Vagina (tissue), 2 donors: ENCODE measurements around the gene OR6C65. TPM values are rescaled to one million over a fixed set of nuclear protein-coding genes. Genes with fewer than 3 reads are reported as not detected.
"Not testable (repeated sequence)": the region's sequence is repeated elsewhere in the genome, so short reads cannot be mapped to it uniquely, and the experiment has no call there.

Experiments used
- DNase-seq, 2 donors: peaks; one replicate each; pipeline ENCODE4 v3.0.0-alpha.2; 2017; ENCODE audit errors: extremely low spot score in 2 of 2
- H3K27ac ChIP-seq: fragments of 200-600 bp; sonication (generic); one replicate; pipeline ENCODE4 v1.5.1; 2019
- H3K27me3 ChIP-seq: fragments of 200-600 bp; sonication (generic); one replicate; pipeline ENCODE4 v1.5.1; 2019
- H3K36me3 ChIP-seq, 2 donors: fragments of 200-600 bp; sonication (generic); one replicate each; pipeline ENCODE4 v1.5.1; 2017 to 2019
- H3K4me1 ChIP-seq: fragments of 200-600 bp; sonication (generic); one replicate; pipeline ENCODE4 v1.5.1; 2019
- H3K4me3 ChIP-seq, 2 donors: fragments of 200-600 bp; sonication (generic); 1 replicate in 1 of 2; 2 replicates in 1 of 2; pipeline ENCODE4 v1.5.1; 2016 to 2019
- H3K9me3 ChIP-seq: fragments of 200-600 bp; sonication (generic); one replicate; pipeline ENCODE4 v1.5.1; 2019
- CTCF ChIP-seq, 3 experiments: fragments of 450-650 bp in 2 of 3; fragments of 200-600 bp in 1 of 3; sonication (generic) in 1 of 3; IDR thresholded peaks; one replicate each; pipeline ENCODE4 v1.5.1; 2017 to 2019; ENCODE audit warnings: antibody characterized with exemption in 3 of 3, mild to moderate bottlenecking in 2 of 3, moderate library complexity in 2 of 3
- POLR2A ChIP-seq, 2 donors: fragments of 450-650 bp; IDR thresholded peaks; one replicate each; pipeline ENCODE4 v1.6.1; 2017; ENCODE audit warnings: antibody characterized with exemption in 2 of 2, mild to moderate bottlenecking in 2 of 2, moderate library complexity in 2 of 2
- POLR2AphosphoS5 ChIP-seq, 2 donors: sonication (generic); formaldehyde crosslinking; IDR thresholded peaks; one replicate each; pipeline ENCODE4 v1.9.0; 2017; ENCODE audit warnings: antibody characterized with exemption in 2 of 2, mild to moderate bottlenecking in 2 of 2, low read depth in 1 of 2; ENCODE audit not compliant: insufficient read depth in 1 of 2
- intact Hi-C: fragments of 100-400 bp; cut with DNase I; formaldehyde crosslinking; loops from one replicate; pipeline ENCODE4 v1.15.1; 2023
- total RNA-seq: library from RNA; depleted of rRNA; stranded (reverse); fragments of >200 nt; gene quantifications from one replicate; pipeline ENCODE4 v1.2.3, GENCODE V29; 2016

Gene OR6C65
- not detected for total RNA-seq

GRCh38 chr12:55400229-55400628, at the start of gene OR6C65:
OR6C65 (plus strand) TSS chr12:55400529; CDS start chr12:55400529, 0 bp downstream.
- no peaks in the 10 kb centered on the region for H3K4me1 ChIP-seq
- intact Hi-C loops: no loop called here
- no peaks in the 10 kb centered on the region for H3K27me3 ChIP-seq
- H3K4me3 ChIP-seq: no peak within 1 kb of the TSS
- no peak within 1 kb of the TSS for H3K27ac ChIP-seq
- H3K36me3 ChIP-seq: no peaks in the 10 kb centered on the region
- TF ChIP-seq CTCF (IDR thresholded peaks at IDR 0.05): no peak
- no peak for TF ChIP-seq POLR2AphosphoS5 (IDR thresholded peaks at IDR 0.05; ENCODE audit: insufficient read depth in 1 of 2, low read depth in 1 of 2)
- TF ChIP-seq POLR2A (IDR thresholded peaks at IDR 0.05): no peak
- no peak for DNase-seq
- no peaks in the 10 kb centered on the region for H3K9me3 ChIP-seq

- H3K36me3 ChIP-seq, H3K4me1 ChIP-seq, H3K27me3 ChIP-seq, H3K9me3 ChIP-seq, DNase-seq, H3K4me3 ChIP-seq, H3K27ac ChIP-seq, intact Hi-C loops: not testable (repeated sequence)
Measured at GRCh38 chr12:55355338-55355737, 45.0 kb upstream of the OR6C65 start.

- TF ChIP-seq CTCF (IDR thresholded peaks at IDR 0.05) (no peak), POLR2AphosphoS5 (IDR thresholded peaks at IDR 0.05; ENCODE audit: insufficient read depth in 1 of 2, low read depth in 1 of 2) (no peak), POLR2A (IDR thresholded peaks at IDR 0.05) (no peak)
- Histone ChIP-seq H3K4me3 (no peak within 1 kb of the TSS), H3K9me3 (no peaks in the 10 kb centered on the region), H3K4me1 (no peaks in the 10 kb centered on the region), H3K36me3 (no peaks in the 10 kb centered on the region), H3K27me3 (no peaks in the 10 kb centered on the region), H3K27ac (no peak within 1 kb of the TSS)
- DNase-seq: no peak
- intact Hi-C loops: no loop called here
Measured at GRCh38 chr12:55362675-55363074, 37.7 kb upstream of the OR6C65 start, which contains the start of gene OR6C75. OR6C75 (plus strand) TSS chr12:55362975; CDS start chr12:55365111, 2,136 bp downstream.

- Histone ChIP-seq H3K27ac (no peak overlapping the region), H3K9me3 (no peaks in the 10 kb centered on the region), H3K36me3 (no peaks in the 10 kb centered on the region), H3K4me3 (no peak overlapping the region), H3K27me3 (no peaks in the 10 kb centered on the region), H3K4me1 (no peaks in the 10 kb centered on the region)
- intact Hi-C loops: no loop called here
- TF ChIP-seq CTCF (IDR thresholded peaks at IDR 0.05) (no peak), POLR2A (IDR thresholded peaks at IDR 0.05) (no peak), POLR2AphosphoS5 (IDR thresholded peaks at IDR 0.05; ENCODE audit: insufficient read depth in 1 of 2, low read depth in 1 of 2) (no peak)
- no peak for DNase-seq
Measured at GRCh38 chr12:55365086-55365485, 35.2 kb upstream of the OR6C65 start.

GRCh38 chr12:55372521-55372920, 27.8 kb upstream of the OR6C65 start:
- H3K27me3 ChIP-seq: no peaks in the 10 kb centered on the region
- H3K36me3 ChIP-seq: no peaks in the 10 kb centered on the region
- DNase-seq: no peak
- H3K4me3 ChIP-seq: no peak overlapping the region
- H3K27ac ChIP-seq: no peak overlapping the region
- no peaks in the 10 kb centered on the region for H3K4me1 ChIP-seq
- intact Hi-C loops: no loop called here
- no peaks in the 10 kb centered on the region for H3K9me3 ChIP-seq
- TF ChIP-seq POLR2A (IDR thresholded peaks at IDR 0.05): no peak
- no peak for TF ChIP-seq POLR2AphosphoS5 (IDR thresholded peaks at IDR 0.05; ENCODE audit: insufficient read depth in 1 of 2, low read depth in 1 of 2)
- TF ChIP-seq CTCF (IDR thresholded peaks at IDR 0.05): no peak

- Histone ChIP-seq H3K36me3 (no peaks in the 10 kb centered on the region), H3K4me1 (no peaks in the 10 kb centered on the region), H3K27ac (no peak overlapping the region), H3K27me3 (no peaks in the 10 kb centered on the region), H3K9me3 (no peaks in the 10 kb centered on the region), H3K4me3 (no peak overlapping the region)
- DNase-seq: no peak
- intact Hi-C loops: no loop called here
- no peak for TF ChIP-seq POLR2AphosphoS5 (IDR thresholded peaks at IDR 0.05; ENCODE audit: insufficient read depth in 1 of 2, low read depth in 1 of 2)
- no peak for TF ChIP-seq POLR2A (IDR thresholded peaks at IDR 0.05)
- TF ChIP-seq CTCF (IDR thresholded peaks at IDR 0.05): no peak
Measured at GRCh38 chr12:55385891-55386290, 14.4 kb upstream of the OR6C65 start.
